A549 (cell line): Measurements from ENCODE around the gene CNIH1. TPM values are rescaled to one million over a fixed set of nuclear protein-coding genes. Genes with fewer than 3 reads are reported as not detected.

Source experiments
- polyA plus RNA-seq, 4 experiments: library from polyadenylated mRNA; depleted of rRNA in 3 of 4; stranded (reverse); fragments of >200 nt; fragmentation: RNase III in 1 of 4; extraction: RNeasy Plus Mini Kit Qiagen cat#74134 plus additional on column Dnase treatment in 1 of 4; gene quantifications; 2 replicates in 3 of 4; 3 replicates in 1 of 4; pipeline ENCODE4 v1.2.3, GENCODE V29; 2011 to 2017

The CNIH1 gene
- polyA plus RNA-seq, 2 of the 4 experiments (the other 2 are of a cell fraction), result 337 to 411 TPM

Other genes starting within 250 kb of the CNIH1 start
- 142 and 154 TPM in 2 replicates for gene CDKN3, start 44.4 kb downstream of the CNIH1 start, polyA plus RNA-seq (2011; rRNA removed)
- gene CDKN3, start 44.4 kb downstream of the CNIH1 start, polyA plus RNA-seq (2017; fragmentation: RNase III; extraction: RNeasy Plus Mini Kit Qiagen cat#74134 plus additional on column Dnase treatment), result 62.7 to 78.5 TPM (median 67.4 TPM) in 3 replicates
- 35.3 and 45.5 TPM in 2 replicates for gene GMFB, start 47.6 kb upstream of the CNIH1 start, polyA plus RNA-seq (2011; rRNA removed)
- 56.8 to 66.7 TPM (median 62.3 TPM) in 3 replicates for gene GMFB, start 47.6 kb upstream of the CNIH1 start, polyA plus RNA-seq (2017; fragmentation: RNase III; extraction: RNeasy Plus Mini Kit Qiagen cat#74134 plus additional on column Dnase treatment)
- 35.4 and 35.9 TPM in 2 replicates for gene CGRRF1, start 68.5 kb upstream of the CNIH1 start, polyA plus RNA-seq (2011; rRNA removed)
- 15.4 to 18.2 TPM (median 15.8 TPM) in 3 replicates for gene CGRRF1, start 68.5 kb upstream of the CNIH1 start, polyA plus RNA-seq (2017; fragmentation: RNase III; extraction: RNeasy Plus Mini Kit Qiagen cat#74134 plus additional on column Dnase treatment)
- 3.9 and 5.3 TPM in 2 replicates for gene SAMD4A, start 125.8 kb upstream of the CNIH1 start, polyA plus RNA-seq (2011; rRNA removed)
- gene SAMD4A, start 125.8 kb upstream of the CNIH1 start, polyA plus RNA-seq (2017; fragmentation: RNase III; extraction: RNeasy Plus Mini Kit Qiagen cat#74134 plus additional on column Dnase treatment), result 5.4 to 8.0 TPM (median 6.1 TPM) in 3 replicates